Activated naive CD8-positive, alpha-beta T cell treated with anti-CD3 and anti-CD28 coated beads, Interleukin-2, amount 50 U/mL, for 24 hours (primary cell): ENCODE results near the gene RBM18.

Source experiments
- ATAC-seq: fragments of 150-1000 bp; cut with Tn5 transposase; one replicate; pipeline ENCODE4 v1.10.0; 2021
- DNase-seq: peaks from one replicate; pipeline ENCODE4 v3.0.0; 2021
- H3K27ac Mint-ChIP-seq: one replicate; pipeline ENCODE4 v1.8.0; 2021; ENCODE audit warnings: mild to moderate bottlenecking, mixed read lengths
- H3K27me3 Mint-ChIP-seq: one replicate; pipeline ENCODE4 v1.8.0; 2021; ENCODE audit warnings: mixed read lengths
- H3K36me3 Mint-ChIP-seq: one replicate; pipeline ENCODE4 v1.8.0; 2021; ENCODE audit warnings: low read depth, mixed read lengths
- H3K4me1 Mint-ChIP-seq: one replicate; pipeline ENCODE4 v1.8.0; 2021; ENCODE audit warnings: mixed read lengths
- H3K4me3 Mint-ChIP-seq: one replicate; pipeline ENCODE4 v1.8.0; 2021; ENCODE audit warnings: mild to moderate bottlenecking, moderate library complexity, mixed read lengths
- H3K9me3 Mint-ChIP-seq: one replicate; pipeline ENCODE4 v1.8.0; 2021; ENCODE audit warnings: mixed read lengths

Gene RBM18

GRCh38 chr9:122212473-122213004 lies 52.1 kb downstream of the RBM18 start:
- Mint-ChIP-seq H3K4me1 (peaks cover 8% of the 10 kb centered on the region), H3K27ac (no peak overlapping the region), H3K27me3 (peaks cover 57% of the 10 kb centered on the region), H3K36me3 (no peaks in the 10 kb centered on the region), H3K9me3 (no peaks in the 10 kb centered on the region), H3K4me3 (no peak overlapping the region)
- no peak for DNase-seq
- ATAC-seq = no peak

- Mint-ChIP-seq H3K4me1 (peaks cover 7% of the 10 kb centered on the region), H3K27me3 (peaks cover 32% of the 10 kb centered on the region)
Measured at GRCh38 chr9:122209451-122209850, 55.2 kb downstream of the RBM18 start.

GRCh38 chr9:122207096-122207495 lies 57.5 kb downstream of the RBM18 start:
- H3K9me3 Mint-ChIP-seq = no peaks in the 10 kb centered on the region
- DNase-seq = no peak
- H3K27me3 Mint-ChIP-seq = peaks cover 15% of the 10 kb centered on the region
- H3K4me1 Mint-ChIP-seq = no peaks in the 10 kb centered on the region
- no peak overlapping the region for H3K4me3 Mint-ChIP-seq
- no peak for ATAC-seq
- no peaks in the 10 kb centered on the region for H3K36me3 Mint-ChIP-seq
- H3K27ac Mint-ChIP-seq = no peak overlapping the region

More at GRCh38 chr9:122209451-122209850, 55.2 kb downstream of the RBM18 start:
- Mint-ChIP-seq H3K4me3 (no peak overlapping the region), H3K27ac (no peak overlapping the region), H3K36me3 (no peaks in the 10 kb centered on the region), H3K9me3 (no peaks in the 10 kb centered on the region)
- ATAC-seq (no peak), DNase-seq (no peak)

GRCh38 chr9:122206118-122207046 lies 58.3 kb downstream of the RBM18 start:
- Mint-ChIP-seq H3K27ac (no peak overlapping the region), H3K4me3 (no peak overlapping the region), H3K4me1 (no peaks in the 10 kb centered on the region), H3K27me3 (peaks cover 9% of the 10 kb centered on the region), H3K9me3 (no peaks in the 10 kb centered on the region), H3K36me3 (no peaks in the 10 kb centered on the region)
- DNase-seq = no peak
- ATAC-seq = no peak

- Mint-ChIP-seq H3K27me3 (peaks cover 4% of the 10 kb centered on the region), H3K4me1 (no peaks in the 10 kb centered on the region), H3K4me3 (no peak overlapping the region), H3K9me3 (no peaks in the 10 kb centered on the region), H3K36me3 (no peaks in the 10 kb centered on the region), H3K27ac (no peak overlapping the region)
- DNase-seq (no peak), ATAC-seq (no peak)
Measured at GRCh38 chr9:122205176-122205575, 59.5 kb downstream of the RBM18 start.

- Mint-ChIP-seq H3K9me3 (no peaks in the 10 kb centered on the region), H3K4me3 (no peak overlapping the region)
Measured at GRCh38 chr9:122204491-122204890, 60.1 kb downstream of the RBM18 start.

GRCh38 chr9:122204055-122204454 lies 60.6 kb downstream of the RBM18 start:
- Mint-ChIP-seq H3K4me1 (no peaks in the 10 kb centered on the region), H3K27ac (no peak overlapping the region), H3K27me3 (peaks cover 1% of the 10 kb centered on the region), H3K4me3 (no peak overlapping the region), H3K9me3 (no peaks in the 10 kb centered on the region), H3K36me3 (no peaks in the 10 kb centered on the region)
- ATAC-seq = no peak
- no peak for DNase-seq

More at GRCh38 chr9:122204491-122204890, 60.1 kb downstream of the RBM18 start:
- H3K4me1 Mint-ChIP-seq = no peaks in the 10 kb centered on the region
- H3K36me3 Mint-ChIP-seq = no peaks in the 10 kb centered on the region
- peaks cover 1% of the 10 kb centered on the region for H3K27me3 Mint-ChIP-seq
- H3K27ac Mint-ChIP-seq = no peak overlapping the region
- no peak for DNase-seq
- no peak for ATAC-seq

- no peaks in the 10 kb centered on the region for H3K4me1 Mint-ChIP-seq
Measured at GRCh38 chr9:122202111-122202510, 62.5 kb downstream of the RBM18 start.

GRCh38 chr9:122201641-122202040 lies 63.0 kb downstream of the RBM18 start:
- H3K4me3 Mint-ChIP-seq = no peak overlapping the region
- ATAC-seq (peak; percentile 72), DNase-seq (no peak)
- peaks cover 5% of the 10 kb centered on the region for H3K27me3 Mint-ChIP-seq
- no peaks in the 10 kb centered on the region for H3K4me1 Mint-ChIP-seq
- H3K9me3 Mint-ChIP-seq = no peaks in the 10 kb centered on the region
- no peak overlapping the region for H3K27ac Mint-ChIP-seq
- H3K36me3 Mint-ChIP-seq = no peaks in the 10 kb centered on the region

More at GRCh38 chr9:122202111-122202510, 62.5 kb downstream of the RBM18 start:
- Mint-ChIP-seq H3K4me3 (no peak overlapping the region), H3K27ac (no peak overlapping the region), H3K27me3 (peaks cover 5% of the 10 kb centered on the region), H3K36me3 (no peaks in the 10 kb centered on the region), H3K9me3 (no peaks in the 10 kb centered on the region)
- DNase-seq (no peak), ATAC-seq (no peak)

- no peak overlapping the region for H3K27ac Mint-ChIP-seq
Measured at GRCh38 chr9:122200960-122201595, 63.6 kb downstream of the RBM18 start.

GRCh38 chr9:122197882-122198281 lies 66.8 kb downstream of the RBM18 start:
- no peaks in the 10 kb centered on the region for H3K4me1 Mint-ChIP-seq
- peaks cover 5% of the 10 kb centered on the region for H3K27me3 Mint-ChIP-seq
- no peak overlapping the region for H3K4me3 Mint-ChIP-seq
- no peak overlapping the region for H3K27ac Mint-ChIP-seq
- H3K9me3 Mint-ChIP-seq = no peaks in the 10 kb centered on the region
- DNase-seq (no peak), ATAC-seq (no peak)
- H3K36me3 Mint-ChIP-seq = no peaks in the 10 kb centered on the region

More at GRCh38 chr9:122200960-122201595, 63.6 kb downstream of the RBM18 start:
- Mint-ChIP-seq H3K4me3 (no peak overlapping the region), H3K27me3 (peaks cover 5% of the 10 kb centered on the region), H3K4me1 (no peaks in the 10 kb centered on the region), H3K9me3 (no peaks in the 10 kb centered on the region), H3K36me3 (no peaks in the 10 kb centered on the region)
- DNase-seq (no peak), ATAC-seq (no peak)

- DNase-seq = no peak
- no peaks in the 10 kb centered on the region for H3K9me3 Mint-ChIP-seq
- H3K27me3 Mint-ChIP-seq = peaks cover 5% of the 10 kb centered on the region
- no peaks in the 10 kb centered on the region for H3K36me3 Mint-ChIP-seq
- no peak for ATAC-seq
- H3K27ac Mint-ChIP-seq = no peak overlapping the region
- H3K4me3 Mint-ChIP-seq = no peak overlapping the region
- H3K4me1 Mint-ChIP-seq = no peaks in the 10 kb centered on the region
Measured at GRCh38 chr9:122197426-122197825, 67.2 kb downstream of the RBM18 start.

- Mint-ChIP-seq H3K9me3 (no peaks in the 10 kb centered on the region), H3K36me3 (no peaks in the 10 kb centered on the region), H3K27me3 (peaks cover 5% of the 10 kb centered on the region), H3K4me3 (no peak overlapping the region), H3K4me1 (no peaks in the 10 kb centered on the region), H3K27ac (no peak overlapping the region)
- ATAC-seq = no peak
- no peak for DNase-seq
Measured at GRCh38 chr9:122195875-122196274, 68.8 kb downstream of the RBM18 start.

GRCh38 chr9:122193651-122194050 lies 71.0 kb downstream of the RBM18 start:
- peaks cover 5% of the 10 kb centered on the region for H3K27me3 Mint-ChIP-seq
- H3K36me3 Mint-ChIP-seq = no peaks in the 10 kb centered on the region
- no peak overlapping the region for H3K27ac Mint-ChIP-seq
- H3K4me3 Mint-ChIP-seq = no peak overlapping the region
- no peaks in the 10 kb centered on the region for H3K9me3 Mint-ChIP-seq
- H3K4me1 Mint-ChIP-seq = no peaks in the 10 kb centered on the region
- ATAC-seq = no peak
- DNase-seq = no peak
